ENCODE measurements around the gene SKP1.

Gene SKP1

GRCh38 chr5:134128648-134128995 lies 48.1 kb downstream of the SKP1 start:
- no peak for DNase-seq

GRCh38 chr5:134127988-134128647 lies 48.6 kb downstream of the SKP1 start:
- no peak for DNase-seq

- DNase-seq: no peak
Measured at GRCh38 chr5:134127376-134127861, 49.3 kb downstream of the SKP1 start.

- DNase-seq: no peak
Measured at GRCh38 chr5:134125039-134126015, 51.4 kb downstream of the SKP1 start.

- DNase-seq: no peak
Measured at GRCh38 chr5:134124289-134125038, 52.3 kb downstream of the SKP1 start.

GRCh38 chr5:134123360-134123759 lies 53.4 kb downstream of the SKP1 start:
- no peak for DNase-seq

GRCh38 chr5:134122530-134122929 lies 54.2 kb downstream of the SKP1 start:
- DNase-seq: no peak

- DNase-seq: no peak
Measured at GRCh38 chr5:134120386-134121138, 56.2 kb downstream of the SKP1 start.

GRCh38 chr5:134119720-134120119 lies 57.0 kb downstream of the SKP1 start:
- DNase-seq: no peak

- DNase-seq: no peak
Measured at GRCh38 chr5:134118212-134118835, 58.4 kb downstream of the SKP1 start.

- DNase-seq: no peak
Measured at GRCh38 chr5:134116789-134117761, 59.7 kb downstream of the SKP1 start.

- DNase-seq: no peak
Measured at GRCh38 chr5:134116286-134116685, 60.5 kb downstream of the SKP1 start.

- no peak for DNase-seq
Measured at GRCh38 chr5:134115806-134116175, 61.0 kb downstream of the SKP1 start.

- DNase-seq: peak; percentile 63
Measured at GRCh38 chr5:134114886-134115805, 61.6 kb downstream of the SKP1 start.

GRCh38 chr5:134113902-134114875 lies 62.6 kb downstream of the SKP1 start, which contains the start of gene TCF7:
TCF7 (plus strand) TSS chr5:134114681; CDS start chr5:134114907, 226 bp downstream.
- DNase-seq: peak; percentile 87

GRCh38 chr5:134113363-134113889 lies 63.3 kb downstream of the SKP1 start:
- no peak for DNase-seq

- DNase-seq: no peak
Measured at GRCh38 chr5:134112726-134113362, 63.9 kb downstream of the SKP1 start.

Data from NCI-H82 (cell line).